RWPE2 (cell line): ENCODE results near the gene SLC46A1.

Experiments used
- ATAC-seq: fragments of 200-7000 bp; cut with Tn5 transposase; 3 replicates; pipeline ENCODE4 v1.9.1; 2021; ENCODE audit warnings: low read depth
- DNase-seq: peaks from one replicate; pipeline ENCODE4 v3.0.0-alpha.2; 2020; ENCODE audit warnings: low spot score
- H3K27ac ChIP-seq: fragments of 450-650 bp; 2 replicates; pipeline ENCODE4 v1.5.1; 2017; ENCODE audit warnings: mild to moderate bottlenecking; ENCODE audit not compliant: poor library complexity, severe bottlenecking
- H3K27me3 ChIP-seq: fragments of 250-450 bp; sonication (Bioruptor Pico); 2 replicates; pipeline ENCODE4 v1.5.1; 2021; ENCODE audit warnings: mild to moderate bottlenecking, moderate library complexity; ENCODE audit not compliant: insufficient read depth, poor library complexity, severe bottlenecking
- H3K36me3 ChIP-seq: fragments of 250-450 bp; sonication (Bioruptor Pico); 2 replicates; pipeline ENCODE4 v1.5.1; 2020; ENCODE audit warnings: low read depth, mild to moderate bottlenecking, moderate library complexity
- H3K4me1 ChIP-seq: fragments of 250-450 bp; sonication (Bioruptor Pico); 2 replicates; pipeline ENCODE4 v1.5.1; 2021; ENCODE audit warnings: mild to moderate bottlenecking, moderate library complexity; ENCODE audit not compliant: insufficient read depth, poor library complexity, severe bottlenecking
- H3K4me3 ChIP-seq: fragments of 250-450 bp; sonication (Bioruptor Pico); 2 replicates; pipeline ENCODE4 v1.5.1; 2021; ENCODE audit warnings: mild to moderate bottlenecking, moderate library complexity; ENCODE audit not compliant: severe bottlenecking
- H3K9me3 ChIP-seq: fragments of 250-450 bp; sonication (Bioruptor Pico); 2 replicates; pipeline ENCODE4 v1.5.1; 2021; ENCODE audit warnings: mild to moderate bottlenecking, moderate library complexity; ENCODE audit not compliant: severe bottlenecking
- CTCF ChIP-seq: fragments of 450-650 bp; IDR thresholded peaks from one replicate; pipeline ENCODE4 v1.5.1; 2017; ENCODE audit warnings: mild to moderate bottlenecking, moderate library complexity; ENCODE audit not compliant: poor library complexity, severe bottlenecking

Gene SLC46A1

GRCh38 chr17:28398280-28398981 lies 7.6 kb downstream of the SLC46A1 start:
- no peak for TF ChIP-seq CTCF
- ATAC-seq (no peak; the same call in 2 of the 3 replicates), DNase-seq (no peak)
- Histone ChIP-seq H3K27me3 (no peaks in the 10 kb centered on the region), H3K36me3 (peaks cover 48% of the 10 kb centered on the region), H3K4me3 (no peak overlapping the region), H3K27ac (no peak overlapping the region), H3K9me3 (no peaks in the 10 kb centered on the region), H3K4me1 (peaks cover 5% of the 10 kb centered on the region)

- H3K36me3 ChIP-seq, result peaks cover 41% of the 10 kb centered on the region
- no peak overlapping the region for H3K4me3 ChIP-seq
- no peak for DNase-seq
- H3K4me1 ChIP-seq, result peaks cover 5% of the 10 kb centered on the region
- ATAC-seq, result no peak; the same call in 2 of the 3 replicates
- no peaks in the 10 kb centered on the region for H3K9me3 ChIP-seq
- H3K27ac ChIP-seq, result no peak overlapping the region
- H3K27me3 ChIP-seq, result no peaks in the 10 kb centered on the region
- no peak for TF ChIP-seq CTCF
Observed at GRCh38 chr17:28397687-28398279, 8.2 kb downstream of the SLC46A1 start.

GRCh38 chr17:28397275-28397674 lies 8.7 kb downstream of the SLC46A1 start:
- Histone ChIP-seq H3K4me1 (peaks cover 5% of the 10 kb centered on the region), H3K27me3 (no peaks in the 10 kb centered on the region), H3K4me3 (no peak overlapping the region), H3K9me3 (no peaks in the 10 kb centered on the region), H3K36me3 (peaks cover 36% of the 10 kb centered on the region), H3K27ac (no peak overlapping the region)
- no peak for TF ChIP-seq CTCF
- no peak for DNase-seq
- ATAC-seq, result no peak

- no peak for DNase-seq
- Histone ChIP-seq H3K4me3 (no peak overlapping the region), H3K27me3 (no peaks in the 10 kb centered on the region), H3K27ac (no peak overlapping the region), H3K36me3 (peaks cover 31% of the 10 kb centered on the region), H3K4me1 (peaks cover 5% of the 10 kb centered on the region), H3K9me3 (no peaks in the 10 kb centered on the region)
- TF ChIP-seq CTCF, result no peak
- ATAC-seq, result peak; percentile 25; the same call in 2 of the 3 replicates
Observed at GRCh38 chr17:28396635-28397239, 9.3 kb downstream of the SLC46A1 start.

GRCh38 chr17:28395968-28396367 lies 10.0 kb downstream of the SLC46A1 start:
- DNase-seq, result no peak
- peaks cover 23% of the 10 kb centered on the region for H3K36me3 ChIP-seq
- no peak overlapping the region for H3K4me3 ChIP-seq
- no peaks in the 10 kb centered on the region for H3K9me3 ChIP-seq
- no peak for TF ChIP-seq CTCF
- no peak for ATAC-seq
- no peaks in the 10 kb centered on the region for H3K27me3 ChIP-seq
- no peak overlapping the region for H3K27ac ChIP-seq
- H3K4me1 ChIP-seq, result peaks cover 5% of the 10 kb centered on the region
